Ovary (tissue), 9 donors: Measurements from ENCODE around the gene GPATCH2. TPM values are rescaled to one million over a fixed set of nuclear protein-coding genes. Genes with fewer than 3 reads are reported as not detected.

Experiments used
- DNase-seq, 5 donors: peaks; one replicate each; pipeline ENCODE4 v3.0.0-alpha.2; 2019 to 2020
- H3K27ac ChIP-seq, 2 donors: fragments of 200-600 bp; one replicate each; pipeline versions ENCODE4 v1.5.1 to v1.8.0; 2019 to 2022
- H3K27me3 ChIP-seq: fragments of 200-600 bp; one replicate; pipeline ENCODE4 v1.8.0; 2022
- H3K36me3 ChIP-seq: fragments of 200-600 bp; sonication (generic); one replicate; pipeline ENCODE4 v1.5.1; 2019
- H3K4me1 ChIP-seq: one replicate; pipeline ENCODE4 v1.8.1; 2013; ENCODE audit warnings: mild to moderate bottlenecking, moderate library complexity; ENCODE audit not compliant: insufficient read depth
- H3K4me3 ChIP-seq: fragments of 200-600 bp; sonication (generic); one replicate; pipeline ENCODE4 v1.5.1; 2017
- H3K9me3 ChIP-seq, 2 donors: fragments of 200-600 bp in 1 of 2; sonication (generic) in 1 of 2; one replicate each; pipeline versions ENCODE4 v1.5.1 to v1.8.1; 2013 to 2019; ENCODE audit warnings: mild to moderate bottlenecking in 1 of 2, moderate library complexity in 1 of 2
- EP300 ChIP-seq: sonication (generic); formaldehyde crosslinking; IDR thresholded peaks from one replicate; pipeline ENCODE4 v1.6.1; 2017; ENCODE audit warnings: antibody characterized with exemption
- POLR2A ChIP-seq: fragments of 450-650 bp; IDR thresholded peaks from one replicate; pipeline ENCODE4 v1.6.1; 2017; ENCODE audit warnings: antibody characterized with exemption, mild to moderate bottlenecking, moderate library complexity
- WGBS, 3 donors: extraction: QIAGEN DNeasy Blood & Tissue Kit in 1 of 3; methylation state at CpG; one replicate each; pipeline versions ENCODE4 v1.1.5 to v1.1.7; 2013 to 2017; 5-methylcytosine and 5-hydroxymethylcytosine counted together
- intact Hi-C, 4 donors: fragments of 100-400 bp; cut with DNase I; formaldehyde crosslinking; loops; one replicate each; pipeline versions ENCODE4 v1.11.0 to v1.15.1; 2022 to 2023
- polyA plus RNA-seq, 2 donors: library from polyadenylated mRNA; stranded (reverse); fragments of 200-250 nt in 1 of 2; fragments of 350-450 nt in 1 of 2; fragmentation: Illumina TruSeq in 1 of 2; extraction: RNeasy Lipid Tissue Mini Kit (QIAGEN cat#74804) in 1 of 2; gene quantifications; one replicate each; pipeline ENCODE4 v1.2.3, GENCODE V29; 2013 to 2014
- total RNA-seq, 7 donors: library from RNA; depleted of rRNA in 2 of 7; stranded (reverse); fragments of >200 nt in 2 of 7; fragmentation: NEBNext Ultra II Directional in 3 of 7; extraction: Animal tissue kit (Norgen Biotek cat#: 25700) in 3 of 7; gene quantifications; one replicate each; pipeline versions ENCODE4 v1.1.0 to v1.2.4, GENCODE V29; 2016 to 2023
- TF ChIP-seq, protein P1 (sequence below), 3 donors: fragments of 450-650 bp in 2 of 3; fragments of 200-600 bp in 1 of 3; IDR thresholded peaks; one replicate each; pipeline versions ENCODE4 v1.5.1 to v1.8.0; 2016 to 2022; ENCODE audit warnings: antibody characterized with exemption in 3 of 3, mild to moderate bottlenecking in 1 of 3
- donor health status: DM: no; HTN: no; CAD: no; lungs with moderate emphysema.
- donor health status: DM: no; HTN: no; CAD: no.
- donor health status: Bipolar disorder and iron deficiency.
- donor health status: DM: yes; HTN: yes; CAD: no.
- donor health status: DM: no; HTN: no; CAD: no.
- donor health status: DM: yes; HTN: yes; CAD: no.

The GPATCH2 gene
- total and polyA plus RNA-seq, 9 donors: 3.7 to 16.5 (median 10.4) TPM

DNA sequence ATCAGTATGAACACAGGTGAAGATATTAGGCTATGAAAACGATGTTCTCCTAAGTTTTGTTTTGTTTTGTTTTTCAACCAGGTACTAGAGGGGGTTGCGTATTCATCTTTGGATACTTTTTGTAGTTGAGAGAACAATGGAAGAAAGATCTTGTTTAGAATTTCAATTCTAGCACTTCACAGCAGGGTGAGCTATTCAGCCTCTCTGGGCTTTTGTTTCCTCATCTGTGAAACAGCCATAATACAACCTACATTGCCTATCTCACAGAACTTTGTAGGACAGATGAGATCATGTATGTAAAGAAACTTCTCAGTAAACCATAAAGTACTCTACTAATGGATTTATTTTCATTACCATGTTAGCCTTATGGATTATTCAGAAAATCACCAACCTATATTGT, 199.5 kb downstream of the GPATCH2 start:
- Histone ChIP-seq H3K9me3 (no peaks in the 10 kb centered on the region), H3K27ac (no peak overlapping the region), H3K27me3 (no peaks in the 10 kb centered on the region), H3K4me1 (no peaks in the 10 kb centered on the region), H3K4me3 (no peak overlapping the region), H3K36me3 (no peaks in the 10 kb centered on the region)
- 49 to 95% (median 72%) methylated on average over 2 of the region's 2 CpGs for WGBS, 3 donors
- DNase-seq: no peak
- intact Hi-C loops: no loop called here
- no peak for TF ChIP-seq EP300
- TF ChIP-seq, protein P1, sequence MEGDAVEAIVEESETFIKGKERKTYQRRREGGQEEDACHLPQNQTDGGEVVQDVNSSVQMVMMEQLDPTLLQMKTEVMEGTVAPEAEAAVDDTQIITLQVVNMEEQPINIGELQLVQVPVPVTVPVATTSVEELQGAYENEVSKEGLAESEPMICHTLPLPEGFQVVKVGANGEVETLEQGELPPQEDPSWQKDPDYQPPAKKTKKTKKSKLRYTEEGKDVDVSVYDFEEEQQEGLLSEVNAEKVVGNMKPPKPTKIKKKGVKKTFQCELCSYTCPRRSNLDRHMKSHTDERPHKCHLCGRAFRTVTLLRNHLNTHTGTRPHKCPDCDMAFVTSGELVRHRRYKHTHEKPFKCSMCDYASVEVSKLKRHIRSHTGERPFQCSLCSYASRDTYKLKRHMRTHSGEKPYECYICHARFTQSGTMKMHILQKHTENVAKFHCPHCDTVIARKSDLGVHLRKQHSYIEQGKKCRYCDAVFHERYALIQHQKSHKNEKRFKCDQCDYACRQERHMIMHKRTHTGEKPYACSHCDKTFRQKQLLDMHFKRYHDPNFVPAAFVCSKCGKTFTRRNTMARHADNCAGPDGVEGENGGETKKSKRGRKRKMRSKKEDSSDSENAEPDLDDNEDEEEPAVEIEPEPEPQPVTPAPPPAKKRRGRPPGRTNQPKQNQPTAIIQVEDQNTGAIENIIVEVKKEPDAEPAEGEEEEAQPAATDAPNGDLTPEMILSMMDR (IDR thresholded peaks at IDR 0.05): no peak
- TF ChIP-seq POLR2A: no peak

DNA sequence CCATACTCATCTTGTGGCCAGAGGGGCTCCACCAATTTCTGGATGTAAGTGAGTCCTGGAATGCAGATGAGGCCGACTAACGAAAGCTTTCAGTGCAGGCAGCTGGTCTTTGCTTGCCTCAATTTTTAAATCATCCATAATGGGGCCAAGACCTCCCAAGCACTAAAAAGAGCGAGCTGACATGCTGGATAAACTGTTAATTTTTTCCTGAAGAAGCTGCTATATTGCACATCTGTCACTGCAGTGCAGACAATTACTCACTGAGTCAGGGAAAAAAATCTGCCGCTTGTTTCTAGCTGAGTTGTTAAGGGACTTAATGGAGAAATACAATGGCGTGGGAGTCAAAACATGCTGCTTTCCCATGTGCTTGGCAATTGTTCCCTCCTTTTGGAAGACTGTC, 205.5 kb downstream of the GPATCH2 start:
- TF ChIP-seq, protein P1 (IDR thresholded peaks at IDR 0.05): no peak
- TF ChIP-seq EP300 (no peak), POLR2A (no peak)
- Histone ChIP-seq H3K27me3 (no peaks in the 10 kb centered on the region), H3K27ac (no peak overlapping the region), H3K4me1 (no peaks in the 10 kb centered on the region), H3K36me3 (no peaks in the 10 kb centered on the region), H3K4me3 (no peak overlapping the region), H3K9me3 (no peaks in the 10 kb centered on the region)
- intact Hi-C loops: no loop called here
- DNase-seq: no peak
- 10% methylated on average over 5 of the region's 5 CpGs for WGBS, 3 donors

DNA sequence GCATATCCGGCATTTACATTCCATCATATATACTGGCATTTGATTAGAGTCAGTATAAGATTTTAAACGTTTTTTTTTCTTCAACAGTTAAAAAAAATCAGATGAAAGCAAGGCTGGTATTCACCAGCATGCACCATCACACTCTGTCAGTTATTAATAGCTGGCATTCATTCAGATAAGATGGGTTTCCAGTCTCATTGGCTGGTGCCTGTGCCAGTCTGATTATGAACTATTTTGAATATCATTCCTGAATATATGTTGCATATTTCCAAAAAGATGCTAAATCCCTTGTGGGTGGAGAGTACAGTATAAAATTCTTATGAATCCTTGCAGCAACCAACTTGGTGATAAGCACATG, 211.7 kb downstream of the GPATCH2 start:
- intact Hi-C loops: no loop called here
- TF ChIP-seq, protein P1 (IDR thresholded peaks at IDR 0.05): no peak
- TF ChIP-seq POLR2A (no peak), EP300 (no peak)
- no peak overlapping the region for H3K4me3 ChIP-seq
- H3K4me1 ChIP-seq: peaks cover 4% of the 10 kb centered on the region
- no peaks in the 10 kb centered on the region for H3K27me3 ChIP-seq
- DNase-seq: no peak
- no peaks in the 10 kb centered on the region for H3K36me3 ChIP-seq
- no peaks in the 10 kb centered on the region for H3K9me3 ChIP-seq
- WGBS, 3 donors: 6 to 31% (median 13%) methylated on average over 2 of the region's 2 CpGs
- no peak overlapping the region for H3K27ac ChIP-seq

DNA sequence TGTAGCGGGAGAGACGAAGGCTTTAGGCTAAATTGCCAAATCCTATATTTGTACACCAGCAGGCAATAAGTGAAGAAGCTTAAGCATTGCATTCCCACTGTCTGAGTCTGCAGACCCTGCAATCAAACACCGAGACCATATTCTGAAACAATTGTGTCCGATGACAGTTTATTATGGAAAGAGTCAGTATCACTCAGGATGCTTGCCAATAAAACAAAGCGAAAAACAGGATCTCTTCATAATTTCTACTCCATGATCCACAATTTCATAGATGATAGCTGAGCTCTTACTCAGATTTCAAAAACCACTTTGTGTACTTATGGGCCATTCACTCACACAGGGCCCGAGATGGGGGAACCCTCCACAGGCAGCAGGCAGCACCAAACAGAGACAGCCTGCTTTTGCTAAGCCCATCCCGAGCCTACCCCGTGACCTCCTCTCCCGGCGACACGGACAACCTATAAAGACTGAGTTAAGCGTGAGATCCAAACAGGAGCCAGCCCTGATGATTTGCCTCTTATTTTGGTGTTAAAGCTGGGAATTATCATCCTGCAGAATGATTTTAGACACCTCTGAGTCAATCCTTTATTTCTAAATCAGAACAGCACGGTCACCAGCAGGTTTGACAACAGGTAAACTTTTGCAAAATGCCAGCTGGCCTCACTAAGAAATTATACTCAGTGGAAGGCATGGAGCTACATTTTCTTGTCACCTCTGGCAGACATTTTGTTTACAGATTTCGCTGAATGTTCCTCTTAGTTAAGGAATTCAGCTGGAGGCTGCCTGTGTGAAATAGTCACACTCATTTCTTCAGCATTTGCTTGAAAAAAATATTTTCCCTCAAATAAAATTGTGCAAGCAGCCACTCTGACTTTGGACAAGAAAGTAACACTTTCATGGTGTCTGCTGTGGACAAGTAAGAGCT, 212.4 kb downstream of the GPATCH2 start:
- no peaks in the 10 kb centered on the region for H3K27me3 ChIP-seq
- DNase-seq: no peak
- H3K27ac ChIP-seq: no peak overlapping the region
- H3K9me3 ChIP-seq: no peaks in the 10 kb centered on the region
- H3K4me1 ChIP-seq: peaks cover 4% of the 10 kb centered on the region
- intact Hi-C loops: no loop called here
- no peak overlapping the region for H3K4me3 ChIP-seq
- WGBS, 3 donors: 17 to 54% (median 20%) methylated on average over 14 of the region's 14 CpGs
- H3K36me3 ChIP-seq: no peaks in the 10 kb centered on the region
- TF ChIP-seq EP300 (no peak), POLR2A (no peak)
- TF ChIP-seq, protein P1 (IDR thresholded peaks at IDR 0.05): no peak
